SW480 (cell line): ENCODE measurements around the gene STUB1.
"Not testable (repeated sequence)": the region's sequence is repeated elsewhere in the genome, so short reads cannot be mapped to it uniquely, and the experiment has no call there.

ENCODE experiments used
- DNase-seq: peaks from one replicate; pipeline ENCODE4 v3.0.0-alpha.2; 2016; ENCODE audit warnings: low spot score

The STUB1 gene

DNA sequence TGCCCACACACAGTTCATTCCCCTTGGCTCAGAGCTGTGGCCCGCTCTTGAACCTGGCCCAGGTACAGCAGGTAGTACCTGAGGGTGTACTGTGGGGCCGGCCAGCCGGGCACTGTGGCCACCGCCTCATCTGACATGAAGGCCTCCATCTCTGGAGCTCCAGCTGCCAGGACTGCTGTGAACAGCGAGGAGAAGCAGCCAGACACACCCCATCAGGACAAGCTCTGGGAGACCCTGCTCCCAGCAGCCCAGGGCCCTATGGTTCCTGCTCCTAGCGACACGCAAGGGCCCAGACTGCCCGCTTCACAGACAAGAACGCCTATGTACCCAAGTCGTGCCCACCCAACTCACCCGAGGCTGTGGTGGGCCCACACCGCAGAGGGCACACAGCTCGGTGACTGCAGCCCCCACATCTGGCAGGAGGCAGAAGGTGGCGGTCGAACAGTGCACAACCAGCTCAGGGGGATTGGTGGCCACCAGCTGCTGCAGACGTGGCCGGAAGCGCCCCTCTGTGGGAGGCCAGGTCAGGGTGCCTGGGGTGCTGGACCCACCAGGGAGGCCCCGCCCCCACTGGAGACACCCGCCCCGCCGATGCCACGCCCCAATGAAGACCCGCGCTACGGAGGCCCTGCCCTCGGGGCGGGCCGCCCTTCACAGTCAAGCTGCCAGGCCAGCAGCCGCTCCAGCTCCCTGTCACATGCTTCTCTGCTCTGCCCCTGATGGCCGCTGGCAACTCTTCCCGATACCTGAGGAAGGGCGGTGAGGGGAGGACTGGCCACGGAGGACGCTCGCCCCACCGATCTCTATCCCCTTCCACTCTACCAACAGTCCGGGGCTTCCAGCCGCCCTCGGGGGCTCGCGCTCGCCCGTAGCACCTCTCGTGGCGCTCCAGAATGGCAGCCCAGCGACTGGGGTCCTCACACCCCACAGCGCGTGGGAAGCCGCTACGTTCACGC is 1.1 kb upstream of the STUB1 start:
- DNase-seq: peak; percentile 86

GRCh38 chr16:680625-680945 is 375 bp downstream of the STUB1 start:
- DNase-seq: no peak

DNA sequence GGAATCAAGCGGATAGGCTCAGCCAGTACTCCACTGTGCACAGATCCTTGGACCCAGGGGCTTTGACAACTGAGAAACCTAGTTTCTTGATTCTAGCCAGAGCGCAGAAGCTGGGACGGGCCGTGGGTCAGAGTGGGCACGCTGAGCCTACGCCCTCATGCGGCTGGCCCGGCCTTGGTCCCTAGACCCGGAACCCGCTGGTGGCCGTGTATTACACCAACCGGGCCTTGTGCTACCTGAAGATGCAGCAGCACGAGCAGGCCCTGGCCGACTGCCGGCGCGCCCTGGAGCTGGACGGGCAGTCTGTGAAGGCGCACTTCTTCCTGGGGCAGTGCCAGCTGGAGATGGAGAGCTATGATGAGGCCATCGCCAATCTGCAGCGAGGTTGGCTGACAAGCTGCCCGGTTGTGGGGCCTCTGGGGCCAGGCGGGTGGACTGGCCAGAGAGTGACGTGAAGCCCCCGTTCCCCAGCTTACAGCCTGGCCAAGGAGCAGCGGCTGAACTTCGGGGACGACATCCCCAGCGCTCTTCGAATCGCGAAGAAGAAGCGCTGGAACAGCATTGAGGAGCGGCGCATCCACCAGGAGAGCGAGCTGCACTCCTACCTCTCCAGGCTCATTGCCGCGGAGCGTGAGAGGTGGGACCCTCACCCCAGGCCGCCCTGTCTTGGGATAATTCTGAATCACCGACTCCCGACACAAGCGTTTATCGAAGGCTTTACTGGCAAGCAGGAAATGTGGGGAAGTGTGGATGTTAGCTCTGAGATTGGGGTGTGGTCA is 946 bp downstream of the STUB1 start:
- DNase-seq: peak; percentile 54

GRCh38 chr16:681746-682427 is 1.7 kb downstream of the STUB1 start:
- DNase-seq: no peak

DNA sequence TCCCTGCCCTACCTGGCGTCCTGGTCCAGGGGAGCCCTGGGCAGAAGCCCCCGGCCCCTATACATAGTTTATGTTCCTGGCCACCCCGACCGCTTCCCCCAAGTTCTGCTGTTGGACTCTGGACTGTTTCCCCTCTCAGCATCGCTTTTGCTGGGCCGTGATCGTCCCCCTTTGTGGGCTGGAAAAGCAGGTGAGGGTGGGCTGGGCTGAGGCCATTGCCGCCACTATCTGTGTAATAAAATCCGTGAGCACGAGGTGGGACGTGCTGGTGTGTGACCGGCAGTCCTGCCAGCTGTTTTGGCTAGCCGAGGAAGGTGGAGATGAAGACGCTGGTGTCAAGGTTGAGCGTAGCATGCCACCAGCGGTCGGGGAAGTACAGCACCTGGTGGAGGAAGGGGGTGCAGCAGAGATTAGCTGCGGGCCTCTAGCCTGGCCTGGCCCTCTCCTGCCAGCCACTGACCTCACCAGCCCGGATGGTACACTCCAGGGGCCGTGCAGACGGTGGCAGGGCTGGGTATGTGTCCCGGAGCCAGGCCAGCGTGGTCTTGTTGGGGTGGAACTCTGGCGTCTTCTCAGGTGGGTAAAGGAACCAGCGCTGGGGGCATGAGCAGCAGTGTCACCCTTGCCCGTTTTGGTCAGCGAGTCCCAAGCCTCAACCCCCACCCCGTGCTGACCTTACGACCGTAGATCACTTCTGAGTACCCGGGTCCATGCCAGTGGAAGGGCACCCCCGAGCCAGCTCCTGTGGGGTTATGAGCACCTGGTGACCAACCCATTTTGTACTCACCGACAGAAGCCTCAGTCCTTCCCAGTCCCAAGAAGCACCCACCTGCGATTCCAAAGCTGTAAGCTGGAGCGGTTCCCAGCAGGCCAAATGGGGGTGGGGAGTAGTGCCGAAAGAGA is 2.5 kb downstream of the STUB1 start:
- DNase-seq: no peak

DNA sequence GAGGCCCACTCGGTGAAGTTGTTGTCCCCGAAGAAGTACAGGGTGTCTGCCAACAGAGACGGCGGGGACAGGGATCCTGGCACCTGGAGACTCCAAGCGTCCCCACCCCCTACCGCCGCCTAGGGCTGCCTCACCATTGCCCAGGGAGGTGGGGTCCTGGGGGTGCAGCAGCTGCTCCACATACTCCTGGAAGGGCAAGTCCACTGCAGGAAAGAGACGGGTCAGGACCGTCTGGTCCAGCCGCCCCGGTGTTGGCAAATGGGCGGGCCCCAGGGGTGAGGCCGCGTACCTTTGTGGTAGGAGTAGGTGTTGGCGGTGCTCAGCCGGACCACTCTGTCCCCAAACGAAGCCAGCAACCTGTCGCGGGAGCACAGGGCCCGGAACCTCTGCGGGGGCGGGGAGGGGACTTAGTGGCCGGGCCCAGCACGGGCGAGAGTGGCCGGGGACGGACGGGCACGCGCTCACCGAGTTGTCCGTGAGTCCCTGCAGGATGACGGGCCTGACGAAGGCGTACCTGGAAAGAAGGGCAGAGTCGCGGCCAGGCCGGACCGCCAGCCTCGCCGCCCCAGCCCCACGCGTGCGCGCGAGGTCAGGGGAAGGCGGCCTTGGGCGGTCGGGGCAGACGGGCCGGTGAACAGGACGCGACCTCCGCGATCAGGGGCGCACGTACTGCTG is 3.3 kb downstream of the STUB1 start:
- no peak for DNase-seq

DNA sequence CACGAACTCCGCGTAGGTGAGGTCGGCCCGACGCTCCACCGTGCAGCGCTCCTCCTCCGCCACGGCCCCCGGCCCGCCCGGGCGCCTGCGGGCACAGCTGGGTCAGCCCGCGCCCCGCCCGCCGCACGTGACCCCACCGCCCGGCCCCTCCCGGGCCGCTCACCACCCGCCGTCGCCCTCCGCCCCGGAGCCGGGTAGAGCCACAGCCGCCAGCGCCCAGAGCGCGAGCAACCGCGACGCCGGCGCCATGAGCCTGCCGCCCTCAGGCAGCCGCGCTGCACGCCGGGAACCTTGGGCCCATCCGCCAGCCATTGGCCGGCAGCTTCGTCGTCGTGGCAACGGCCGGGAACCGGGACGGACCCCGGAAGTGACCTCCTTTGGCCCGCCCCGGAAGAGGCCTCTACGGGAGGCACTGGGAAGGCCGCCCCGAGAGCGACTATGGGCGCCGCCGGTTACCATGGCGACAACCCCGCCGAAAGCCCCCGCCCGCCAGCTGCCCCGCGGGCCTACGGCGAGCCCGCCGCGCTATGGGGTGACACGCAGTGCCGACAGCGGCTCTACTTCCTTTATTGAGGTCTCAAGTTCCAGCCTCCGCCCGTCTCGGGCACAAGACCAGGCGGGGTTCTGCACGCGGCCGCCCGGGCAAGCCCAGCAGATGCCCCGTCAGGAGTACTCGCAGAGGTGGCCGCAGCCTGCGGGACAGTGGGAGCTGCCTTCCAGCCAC is 4.0 kb downstream of the STUB1 start, which contains the start of gene JMJD8:
JMJD8 (minus strand) TSS at position 264 of the 724 bp plus-strand sequence; CDS start at position 249, 15 bp downstream.
- DNase-seq: peak; percentile 95

DNA sequence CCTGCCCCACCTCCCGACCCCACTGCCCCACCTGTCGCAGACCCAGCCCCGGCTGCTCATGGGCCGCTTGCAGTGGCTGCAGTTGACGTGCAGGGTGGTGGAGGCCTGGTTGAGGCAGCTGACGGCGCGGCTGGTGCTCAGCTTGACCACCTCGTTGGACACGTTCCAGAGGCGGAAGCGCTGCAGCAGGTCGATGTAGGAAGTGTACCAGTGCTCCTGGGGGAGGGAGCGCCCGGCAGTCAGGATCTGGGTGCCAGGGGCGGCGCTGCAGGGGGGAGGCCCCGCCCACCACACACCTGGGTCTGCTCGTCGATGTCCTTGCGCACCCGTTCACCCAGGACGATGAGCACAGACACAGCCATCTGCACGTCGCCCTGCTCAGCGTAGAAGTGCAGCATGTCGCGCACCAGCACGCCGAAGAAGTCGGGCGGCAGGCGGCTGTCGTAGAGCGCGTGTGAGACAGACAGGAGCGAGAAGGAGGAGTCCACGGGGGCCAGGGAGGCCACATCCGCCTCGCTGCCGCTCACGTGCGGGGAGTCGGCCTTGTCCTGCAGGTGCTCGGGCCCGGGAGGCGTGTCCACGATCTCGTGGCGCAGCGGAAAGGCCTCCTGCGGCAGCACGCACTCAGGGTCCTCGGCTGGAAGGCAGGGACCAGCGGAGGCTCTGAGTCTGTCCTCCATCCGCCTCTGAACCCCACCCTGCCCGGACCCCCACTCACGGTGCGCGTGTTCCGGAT is 4.9 kb downstream of the STUB1 start:
- peak; percentile 88 for DNase-seq

- DNase-seq: peak; percentile 63
Measured at GRCh38 chr16:685967-686366, 5.8 kb downstream of the STUB1 start.

GRCh38 chr16:686459-687260 is 6.5 kb downstream of the STUB1 start:
- DNase-seq: no peak

- DNase-seq: no peak
Measured at GRCh38 chr16:687499-687898, 7.3 kb downstream of the STUB1 start.

- DNase-seq: no peak
Measured at GRCh38 chr16:689175-689897, 9.1 kb downstream of the STUB1 start.

GRCh38 chr16:691242-691641 is 11.0 kb downstream of the STUB1 start:
- DNase-seq: not testable (repeated sequence)

GRCh38 chr16:692356-693108 is 12.3 kb downstream of the STUB1 start:
- DNase-seq: no peak

DNA sequence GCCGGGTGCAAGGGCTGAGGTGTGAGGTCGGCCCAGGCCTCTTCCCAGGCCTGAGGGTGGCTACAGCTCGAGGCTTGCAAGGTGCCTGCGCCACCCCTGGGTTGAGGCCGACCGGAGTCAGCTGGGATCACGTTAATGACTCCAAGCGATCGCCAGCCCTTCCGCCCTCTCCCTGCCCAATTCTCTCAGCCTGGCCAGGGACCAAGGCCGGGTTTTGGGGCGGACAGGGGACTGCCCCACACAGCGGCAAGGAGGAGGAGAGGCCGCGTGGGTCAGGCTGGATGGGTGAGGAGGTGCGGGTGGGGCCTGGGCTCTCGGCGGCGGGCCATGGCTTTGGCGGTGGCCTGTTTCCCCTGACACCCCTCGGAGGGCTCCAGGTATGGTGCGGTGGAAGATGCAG is 13.2 kb downstream of the STUB1 start:
- no peak for DNase-seq

DNA sequence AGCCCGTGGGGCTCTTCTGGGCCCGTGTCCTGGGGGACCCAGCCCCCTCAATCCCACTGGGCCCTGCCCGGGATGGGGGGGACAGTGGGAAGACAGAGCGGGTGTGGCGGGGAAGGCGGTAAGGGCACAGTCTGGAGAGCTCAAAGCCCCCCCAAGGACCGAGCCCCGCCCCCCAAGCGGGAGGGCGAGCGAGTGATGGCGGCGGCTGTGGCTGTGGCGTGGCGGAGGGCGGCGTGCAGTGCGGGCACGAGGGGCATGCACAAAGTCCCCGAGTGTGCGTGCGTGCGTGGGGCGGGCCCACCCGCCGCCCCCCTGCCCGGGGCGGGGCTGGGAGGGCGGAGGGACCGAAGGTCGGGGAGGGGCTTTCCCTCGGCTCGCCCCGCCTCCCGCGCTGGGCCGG is 13.6 kb downstream of the STUB1 start:
- DNase-seq: no peak

DNA sequence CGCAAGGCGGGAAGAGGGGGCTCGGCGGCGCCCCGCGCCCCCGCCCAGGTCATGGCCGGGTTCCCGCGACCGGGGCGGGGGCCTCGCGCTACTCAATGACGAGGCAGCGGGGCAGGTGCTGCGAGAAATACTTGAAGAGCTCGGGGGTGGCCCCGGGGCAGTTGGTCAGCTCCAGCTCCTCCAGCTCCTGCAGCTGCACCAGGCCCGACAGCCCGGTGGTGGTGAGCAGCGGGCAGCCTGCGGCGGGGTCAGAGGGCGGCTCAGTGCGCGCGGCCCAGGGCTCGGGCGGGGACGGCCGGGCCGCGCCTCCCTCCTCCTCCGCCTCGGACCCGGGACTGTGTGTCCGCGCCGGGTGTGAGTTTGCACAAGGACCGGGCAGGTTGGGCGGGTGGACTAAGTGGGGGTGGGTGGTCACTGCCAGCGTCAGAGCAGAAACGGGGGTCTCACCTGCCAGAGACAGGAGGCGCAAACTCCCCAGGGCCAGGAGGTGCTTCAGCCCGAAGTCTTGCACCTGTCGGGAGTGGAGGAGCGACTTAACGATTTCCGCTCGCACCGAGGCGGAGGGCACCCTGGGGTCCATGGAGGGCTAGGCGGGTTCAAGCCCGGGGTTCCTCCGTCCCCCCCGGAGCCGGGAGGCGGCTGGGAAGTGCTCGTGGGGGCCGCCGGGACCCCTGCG is 14.1 kb downstream of the STUB1 start:
- no peak for DNase-seq
